KBM-7 (cell line): Measurements from ENCODE around the gene THOC7.
A peak's percentile ranks its signal among the peaks of the same experiment; 100 is the strongest.

Experiments used
- DNase-seq: peaks from one replicate; pipeline ENCODE4 v3.0.0-alpha.2; 2015
- in situ Hi-C: fragments of 300-500 bp; cut with MboI; formaldehyde crosslinking; loops from 2 replicates; pipeline ENCODE4 v1.14.3; 2020; ENCODE audit warnings: low sequenced_read_pairs, low pct_unique_long_range_greater_than_20kb, mixed read lengths

THOC7 gene

GRCh38 chr3:63863150-63864007 is at the start of gene THOC7, which contains the start of gene ATXN7:
TSS of gene THOC7 (minus strand) at chr3:63863805. CDS start at chr3:63863790, 15 bp downstream.
TSS of gene ATXN7 (plus strand) at chr3:63863867. CDS start at chr3:63912599, 48,732 bp downstream.
- in situ Hi-C loops, result no loop called here
- DNase-seq, result peak; percentile 61

GRCh38 chr3:63912768-63913588 is 49.4 kb upstream of the THOC7 start:
- DNase-seq, result no peak
- in situ Hi-C loops, result no loop called here

GRCh38 chr3:63911873-63912767 is 48.5 kb upstream of the THOC7 start, which contains the start of gene SCAANT1:
TSS of gene SCAANT1 (minus strand) at chr3:63912383.
- in situ Hi-C loops, result no loop called here
- DNase-seq, result peak; percentile 86

- in situ Hi-C loops, result no loop called here
- no peak for DNase-seq
Observed at GRCh38 chr3:63911509-63911872, 47.9 kb upstream of the THOC7 start.

GRCh38 chr3:63910891-63911290 is 47.3 kb upstream of the THOC7 start:
- no peak for DNase-seq
- in situ Hi-C loops, result no loop called here

GRCh38 chr3:63910001-63910400 is 46.4 kb upstream of the THOC7 start:
- in situ Hi-C loops, result no loop called here
- no peak for DNase-seq

GRCh38 chr3:63909431-63909830 is 45.8 kb upstream of the THOC7 start:
- in situ Hi-C loops, result no loop called here

GRCh38 chr3:63908776-63909175 is 45.2 kb upstream of the THOC7 start:
- in situ Hi-C loops, result no loop called here
- no peak for DNase-seq

More at GRCh38 chr3:63909431-63909830, 45.8 kb upstream of the THOC7 start:
- DNase-seq, result no peak

GRCh38 chr3:63908081-63908736 is 44.6 kb upstream of the THOC7 start:
- DNase-seq, result no peak
- in situ Hi-C loops, result no loop called here

- in situ Hi-C loops, result no loop called here
- DNase-seq, result no peak
Observed at GRCh38 chr3:63905731-63906620, 42.4 kb upstream of the THOC7 start.

- DNase-seq, result peak; percentile 68
- in situ Hi-C loops, result no loop called here
Observed at GRCh38 chr3:63900459-63900858, 36.9 kb upstream of the THOC7 start.

GRCh38 chr3:63900010-63900409 is 36.4 kb upstream of the THOC7 start:
- in situ Hi-C loops, result no loop called here
- no peak for DNase-seq

- in situ Hi-C loops, result no loop called here
- no peak for DNase-seq
Observed at GRCh38 chr3:63896332-63897030, 32.9 kb upstream of the THOC7 start.

GRCh38 chr3:63895422-63896189 is 32.0 kb upstream of the THOC7 start:
- in situ Hi-C loops, result no loop called here
- DNase-seq, result no peak

- in situ Hi-C loops, result no loop called here
- no peak for DNase-seq
Observed at GRCh38 chr3:63892773-63893352, 29.3 kb upstream of the THOC7 start.

GRCh38 chr3:63891518-63891917 is 27.9 kb upstream of the THOC7 start:
- in situ Hi-C loops, result no loop called here
- no peak for DNase-seq
